ENCODE data around the gene HDAC4. TPM values are rescaled to one million over a fixed set of nuclear protein-coding genes. Genes with fewer than 3 reads are reported as not detected.

The HDAC4 gene
- total and polyA plus RNA-seq, 10 of the 15 experiments (the other 5 are each of a cell fraction or from before 2014, with no cell fraction given): 0.22 to 15.7 (median 4.8) TPM

DNA sequence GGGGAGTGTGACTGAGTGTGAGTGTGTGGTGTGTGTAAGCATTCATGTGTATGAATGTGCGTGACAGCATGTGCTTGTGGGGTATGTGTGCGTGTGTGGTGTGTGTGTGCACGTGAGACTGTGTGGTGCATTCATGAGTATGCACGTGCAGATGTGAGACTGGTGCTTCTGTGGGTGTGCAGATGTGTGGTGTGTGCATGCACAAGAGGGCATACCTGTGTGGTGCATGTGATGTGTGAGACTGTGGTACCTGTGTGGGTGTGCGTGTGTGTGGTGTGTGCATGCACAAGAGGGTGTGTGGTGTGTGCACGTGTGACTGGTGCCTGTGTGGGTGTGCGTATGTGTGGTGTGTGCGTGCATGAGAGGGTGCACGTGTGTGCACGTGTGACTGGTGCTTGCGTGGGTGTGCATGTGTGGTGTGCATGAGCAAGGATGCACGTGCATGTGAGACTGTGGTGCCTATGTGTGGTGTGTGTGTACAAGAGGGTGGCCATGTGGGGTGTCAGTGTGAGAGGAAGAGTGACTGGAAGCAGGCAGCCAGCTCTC, 339.6 kb downstream of the HDAC4 start:
- ChIA-PET POLR2A (no interaction called here), SMC1A (ENCODE audit: uncharacterized antibody, unreplicated experiment) (no interaction called here), RAD21 (ENCODE audit: unreplicated experiment) (no interaction called here), CTCF (no interaction called here)
- intact Hi-C loops (cut with micrococcal nuclease; ENCODE audit: unreplicated experiment): no loop called here
- no peak overlapping the region for H3K4me2 ChIP-seq (ENCODE audit: control insufficient read depth, insufficient read depth)
- no peaks in the 10 kb centered on the region for H3K79me2 ChIP-seq (ENCODE audit: control insufficient read depth, insufficient read depth, low read length)
- in situ Hi-C loops (cut with MboI): no loop called here
- H4K20me1 ChIP-seq (ENCODE audit: control insufficient read depth, insufficient read depth): no peaks in the 10 kb centered on the region
- 83% methylated on average over 12 of the region's 12 CpGs for WGBS (ENCODE audit: insufficient coverage, insufficient replicate concordance, low lambda C conversion rate, missing lambda C conversion rate)
- no peaks in the 10 kb centered on the region for H3K9me3 ChIP-seq (replicated peaks; ENCODE audit: control insufficient read depth, insufficient read depth, low read length)
- no TSS peak for BruUV-seq (replicated peaks)
- H3K27ac ChIP-seq (ENCODE audit: control insufficient read depth, insufficient read depth): no peak overlapping the region
- H3K27me3 ChIP-seq (replicated peaks in 1 of 2; ENCODE audit: control insufficient read depth in 2 of 2, insufficient read depth in 2 of 2, low read length in 1 of 2): no peaks in the 10 kb centered on the region
- DNase-seq (ENCODE audit: low read depth, low spot score) (no peak), FAIRE-seq (no peak), ATAC-seq (no peak)
- peak; percentile 87 for TF ChIP-seq BCL3 (IDR thresholded peaks at IDR 0.05; ENCODE audit: borderline replicate concordance, insufficient read depth, low read depth, low read length, poor library complexity, severe bottlenecking)
- TF ChIP-seq TBL1XR1 (IDR thresholded peaks at IDR 0.05; ENCODE audit: low read depth, low read length): no peak
- 0 out of 2 replicates have a peak, but pooled peaks have one; percentile 13 for TF ChIP-seq KAT2A (conservative IDR thresholded peaks at IDR 0.05; ENCODE audit: control insufficient read depth, low read depth, low read length)
- TF ChIP-seq PBX3 (IDR thresholded peaks at IDR 0.05; ENCODE audit: insufficient replicate concordance, low read depth, low read length): peak; percentile 11
- no peaks in the 10 kb centered on the region for H3K4me1 ChIP-seq (ENCODE audit: control insufficient read depth, insufficient read depth, low read length)
- H2AFZ ChIP-seq (ENCODE audit: control insufficient read depth, low read depth, low read length): no peak overlapping the region
- no peak overlapping the region for H3K9ac ChIP-seq (ENCODE audit: control insufficient read depth, insufficient read depth, low read length)
- H3K36me3 ChIP-seq (ENCODE audit: control insufficient read depth in 2 of 2, insufficient read depth in 2 of 2, low read length in 1 of 2): no peaks in the 10 kb centered on the region
- no peak overlapping the region for H3K4me3 ChIP-seq

DNA sequence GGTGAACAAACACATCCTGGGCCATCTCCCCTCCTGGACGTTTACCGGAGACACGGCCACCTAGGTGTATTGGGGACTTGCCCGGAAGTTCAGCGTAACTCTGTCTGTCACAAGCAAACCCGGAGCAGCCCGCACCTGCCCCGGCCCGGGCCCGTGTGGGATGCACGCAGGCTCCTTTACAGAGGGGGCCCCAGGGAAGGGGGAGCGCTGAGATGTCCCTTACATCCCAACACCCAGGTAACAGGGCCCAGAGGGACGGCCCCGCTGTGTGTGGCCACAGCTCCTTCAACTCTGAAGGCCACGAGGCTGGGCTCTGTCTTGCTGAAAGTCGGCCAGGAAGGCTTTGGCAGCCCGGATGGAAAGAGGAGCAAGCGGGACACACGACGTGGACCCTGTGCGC, 340.1 kb downstream of the HDAC4 start:
- WGBS (ENCODE audit: insufficient coverage, insufficient replicate concordance, low lambda C conversion rate, missing lambda C conversion rate): 82% methylated on average over 21 of the region's 21 CpGs
- Histone ChIP-seq H3K4me3 (no peak overlapping the region), H4K20me1 (ENCODE audit: control insufficient read depth, insufficient read depth) (no peaks in the 10 kb centered on the region), H3K27me3 (replicated peaks in 1 of 2; ENCODE audit: control insufficient read depth in 2 of 2, insufficient read depth in 2 of 2, low read length in 1 of 2) (no peaks in the 10 kb centered on the region), H3K36me3 (ENCODE audit: control insufficient read depth in 2 of 2, insufficient read depth in 2 of 2, low read length in 1 of 2) (no peaks in the 10 kb centered on the region), H3K79me2 (ENCODE audit: control insufficient read depth, insufficient read depth, low read length) (no peaks in the 10 kb centered on the region), H3K4me2 (ENCODE audit: control insufficient read depth, insufficient read depth) (no peak overlapping the region), H3K9ac (ENCODE audit: control insufficient read depth, insufficient read depth, low read length) (no peak overlapping the region), H3K9me3 (replicated peaks; ENCODE audit: control insufficient read depth, insufficient read depth, low read length) (no peaks in the 10 kb centered on the region), H3K4me1 (ENCODE audit: control insufficient read depth, insufficient read depth, low read length) (no peaks in the 10 kb centered on the region), H2AFZ (ENCODE audit: control insufficient read depth, low read depth, low read length) (no peak overlapping the region), H3K27ac (ENCODE audit: control insufficient read depth, insufficient read depth) (no peak overlapping the region)
- POLR2A ChIA-PET: no interaction called here
- in situ Hi-C loops (cut with MboI) (no loop called here), intact Hi-C loops (cut with micrococcal nuclease; ENCODE audit: unreplicated experiment) (no loop called here)
- no peak for DNase-seq (ENCODE audit: low read depth, low spot score)
- no peak for FAIRE-seq
- CTCF ChIA-PET: no interaction called here
- SMC1A ChIA-PET (ENCODE audit: uncharacterized antibody, unreplicated experiment): no interaction called here
- BruUV-seq (replicated peaks): no TSS peak
- RAD21 ChIA-PET (ENCODE audit: unreplicated experiment): no interaction called here
- ATAC-seq: no peak
- TF ChIP-seq NRF1 (conservative IDR thresholded peaks at IDR 0.05; ENCODE audit: low read depth, low read length) (no peak), YY1 (IDR thresholded peaks at IDR 0.05; ENCODE audit: low read depth, low read length) (no peak), HDAC2 (IDR thresholded peaks at IDR 0.05) (no peak), CREB1 (IDR thresholded peaks at IDR 0.05; ENCODE audit: low read depth) (no peak), POLR2AphosphoS5 (IDR thresholded peaks at IDR 0.05; ENCODE audit: low read length) (no peak), JUND (IDR thresholded peaks at IDR 0.05; ENCODE audit: low read depth, low read length) (no peak), IKZF2 (IDR thresholded peaks at IDR 0.05) (no peak), STAT3 (IDR thresholded peaks at IDR 0.05; ENCODE audit: low read depth, low read length) (no peak)
- TF ChIP-seq, protein P1, sequence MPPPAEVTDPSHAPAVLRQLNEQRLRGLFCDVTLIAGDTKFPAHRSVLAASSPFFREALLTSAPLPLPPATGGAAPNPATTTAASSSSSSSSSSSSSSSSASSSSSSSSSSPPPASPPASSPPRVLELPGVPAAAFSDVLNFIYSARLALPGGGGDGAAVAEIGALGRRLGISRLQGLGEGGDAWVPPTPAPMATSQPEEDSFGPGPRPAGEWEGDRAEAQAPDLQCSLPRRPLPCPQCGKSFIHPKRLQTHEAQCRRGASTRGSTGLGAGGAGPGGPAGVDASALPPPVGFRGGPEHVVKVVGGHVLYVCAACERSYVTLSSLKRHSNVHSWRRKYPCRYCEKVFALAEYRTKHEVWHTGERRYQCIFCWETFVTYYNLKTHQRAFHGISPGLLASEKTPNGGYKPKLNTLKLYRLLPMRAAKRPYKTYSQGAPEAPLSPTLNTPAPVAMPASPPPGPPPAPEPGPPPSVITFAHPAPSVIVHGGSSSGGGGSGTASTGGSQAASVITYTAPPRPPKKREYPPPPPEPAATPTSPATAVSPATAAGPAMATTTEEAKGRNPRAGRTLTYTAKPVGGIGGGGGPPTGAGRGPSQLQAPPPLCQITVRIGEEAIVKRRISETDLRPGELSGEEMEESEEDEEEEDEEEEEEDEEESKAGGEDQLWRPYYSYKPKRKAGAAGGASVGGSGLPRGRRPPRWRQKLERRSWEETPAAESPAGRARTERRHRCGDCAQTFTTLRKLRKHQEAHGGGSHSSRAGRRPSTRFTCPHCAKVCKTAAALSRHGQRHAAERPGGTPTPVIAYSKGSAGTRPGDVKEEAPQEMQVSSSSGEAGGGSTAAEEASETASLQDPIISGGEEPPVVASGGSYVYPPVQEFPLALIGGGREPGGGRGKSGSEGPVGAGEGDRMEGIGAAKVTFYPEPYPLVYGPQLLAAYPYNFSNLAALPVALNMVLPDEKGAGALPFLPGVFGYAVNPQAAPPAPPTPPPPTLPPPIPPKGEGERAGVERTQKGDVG (CRISPR knock-in tag; IDR thresholded peaks at IDR 0.05): no peak

All from GM12878 (cell line).